Measurements from ENCODE around the gene MYNN.

GRCh38 chr3:169822983-169823382 lies 49.8 kb downstream of the MYNN start:
- TF ChIP-seq CTCF (IDR thresholded peaks at IDR 0.05; ENCODE audit: insufficient read depth, low read length, poor library complexity, severe bottlenecking) (no peak), EZH2phosphoT487 (conservative IDR thresholded peaks at IDR 0.05; ENCODE audit: low read length) (no peak)

All from SU-DHL-6 (cell line).